K562 (cell line): ENCODE measurements around the gene SH3TC1. TPM values are rescaled to one million over a fixed set of nuclear protein-coding genes. Genes with fewer than 3 reads are reported as not detected.

Source experiments
- ARNT ChIP-seq, 2 experiments: fragments of 450-650 bp; IDR thresholded peaks; 2 replicates each; pipeline ENCODE4 v1.6.1; 2016; ENCODE audit warnings: mild to moderate bottlenecking in 1 of 2
- ATF1 ChIP-seq, 2 experiments: fragments of 450-650 bp in 1 of 2; IDR thresholded peaks; 2 replicates each; pipeline ENCODE4 v1.6.1; 2016; ENCODE audit warnings: missing compliant biosample characterization in 1 of 2, missing genetic modification characterization in 1 of 2
- KHSRP ChIP-seq: fragments of 450-650 bp; IDR thresholded peaks from 2 replicates; pipeline ENCODE4 v1.6.1; 2017
- MED1 ChIP-seq: sonication (generic); formaldehyde crosslinking; IDR thresholded peaks from 2 replicates; pipeline ENCODE4 v1.8.1; 2023; ENCODE audit warnings: missing genetic modification reagents, borderline replicate concordance
- MTF1 ChIP-seq: fragments of 250-450 bp; sonication (Bioruptor Pico); IDR thresholded peaks from 2 replicates; pipeline ENCODE4 v1.9.0; 2021; ENCODE audit warnings: moderate library complexity, mild to moderate bottlenecking, inconsistent platforms, borderline replicate concordance
- ZNF766 ChIP-seq: fragments of 200-800 bp; sonication (Bioruptor generic); conservative IDR thresholded peaks from 2 replicates; pipeline ENCODE4 v1.6.1; 2016; ENCODE audit warnings: missing genetic modification characterization, missing compliant biosample characterization
- ZSCAN29 ChIP-seq: fragments of 450-650 bp; IDR thresholded peaks from 2 replicates; pipeline ENCODE4 v1.6.1; 2017
- polyA plus RNA-seq, 8 experiments: library from polyadenylated mRNA; depleted of rRNA in 4 of 8; stranded (reverse) in 5 of 8; unstranded in 3 of 8; fragments of >200 nt; fragmentation: Nextera tagmentation in 2 of 8; fragmentation: Illumina TruSeq in 1 of 8; extraction: Ambion mirVana in 2 of 8; extraction: Trizol in 1 of 8; gene quantifications; 2 replicates each; pipeline versions ENCODE4 v1.2.1 to v1.2.3, GENCODE V29; 2011 to 2014; ENCODE audit warnings: inconsistent platforms in 1 of 8, missing spikeins in 1 of 8
- total RNA-seq, 7 experiments: library from RNA; depleted of rRNA in 6 of 7; stranded (reverse); fragments of >200 nt in 6 of 7; fragmentation: Illumina TruSeq in 2 of 7; extraction: Trizol in 2 of 7; gene quantifications; 2 replicates each; pipeline versions ENCODE4 v1.2.1 to v1.2.3, GENCODE V29; 2011 to 2021; ENCODE audit warnings: low replicate concordance in 1 of 7
- TF ChIP-seq, protein P1 (sequence below): fragments of 450-650 bp; IDR thresholded peaks from 2 replicates; pipeline ENCODE4 v1.6.1; 2016; ENCODE audit warnings: low read depth, mild to moderate bottlenecking, moderate library complexity
- TF ChIP-seq, protein P2 (sequence below), 2 experiments: fragments of 450-650 bp; IDR thresholded peaks; 2 replicates each; pipeline ENCODE4 v1.6.1; 2016

SH3TC1 gene
- total and polyA plus RNA-seq, 9 of the 15 experiments (the other 6 are each of a cell fraction or from before 2014, with no cell fraction given) = 0.04 to 2.1 (median 0.48) TPM; not detected in 1

DNA sequence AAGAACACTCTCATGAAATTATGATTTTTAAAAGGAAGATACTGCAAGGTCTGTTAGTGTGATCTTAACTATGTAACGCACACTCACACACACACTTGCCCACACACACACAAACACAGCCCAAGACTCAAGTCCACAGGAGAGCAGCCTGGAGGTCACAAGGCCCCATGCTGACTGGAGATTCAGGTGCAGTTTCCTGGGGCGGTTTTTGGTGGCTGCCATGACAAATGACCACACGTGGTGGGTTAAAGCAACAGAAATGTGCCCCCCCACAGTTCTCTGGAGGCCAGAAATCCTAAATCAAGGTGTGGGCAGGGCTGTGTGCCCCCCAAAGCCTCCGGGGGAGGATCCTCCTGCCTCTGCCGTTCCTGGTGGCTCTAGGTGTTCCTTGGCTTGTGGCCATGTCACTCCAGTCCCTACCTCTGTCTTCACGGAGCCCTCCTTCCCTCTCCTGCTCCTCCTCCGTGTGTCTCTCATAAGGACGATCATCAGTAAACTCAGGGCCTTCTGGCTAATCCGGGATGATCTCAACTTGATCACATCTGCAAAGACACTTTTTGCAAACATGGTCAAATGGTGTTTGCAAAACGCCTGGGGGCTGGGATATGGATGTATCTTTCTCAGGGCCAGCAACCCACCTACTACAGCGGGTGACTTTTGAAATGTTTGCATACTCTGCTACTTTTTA is 60.8 kb downstream of the SH3TC1 start (continued):
- TF ChIP-seq, protein P1, sequence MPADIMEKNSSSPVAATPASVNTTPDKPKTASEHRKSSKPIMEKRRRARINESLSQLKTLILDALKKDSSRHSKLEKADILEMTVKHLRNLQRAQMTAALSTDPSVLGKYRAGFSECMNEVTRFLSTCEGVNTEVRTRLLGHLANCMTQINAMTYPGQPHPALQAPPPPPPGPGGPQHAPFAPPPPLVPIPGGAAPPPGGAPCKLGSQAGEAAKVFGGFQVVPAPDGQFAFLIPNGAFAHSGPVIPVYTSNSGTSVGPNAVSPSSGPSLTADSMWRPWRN = no peak
- no peak for TF ChIP-seq MTF1 (CRISPR knock-in tag)
- TF ChIP-seq ZNF766 (CRISPR knock-in tag) = no peak
- no peak for TF ChIP-seq MED1 (CRISPR knock-in tag)
- no peak for TF ChIP-seq ZSCAN29
- TF ChIP-seq, protein P2, sequence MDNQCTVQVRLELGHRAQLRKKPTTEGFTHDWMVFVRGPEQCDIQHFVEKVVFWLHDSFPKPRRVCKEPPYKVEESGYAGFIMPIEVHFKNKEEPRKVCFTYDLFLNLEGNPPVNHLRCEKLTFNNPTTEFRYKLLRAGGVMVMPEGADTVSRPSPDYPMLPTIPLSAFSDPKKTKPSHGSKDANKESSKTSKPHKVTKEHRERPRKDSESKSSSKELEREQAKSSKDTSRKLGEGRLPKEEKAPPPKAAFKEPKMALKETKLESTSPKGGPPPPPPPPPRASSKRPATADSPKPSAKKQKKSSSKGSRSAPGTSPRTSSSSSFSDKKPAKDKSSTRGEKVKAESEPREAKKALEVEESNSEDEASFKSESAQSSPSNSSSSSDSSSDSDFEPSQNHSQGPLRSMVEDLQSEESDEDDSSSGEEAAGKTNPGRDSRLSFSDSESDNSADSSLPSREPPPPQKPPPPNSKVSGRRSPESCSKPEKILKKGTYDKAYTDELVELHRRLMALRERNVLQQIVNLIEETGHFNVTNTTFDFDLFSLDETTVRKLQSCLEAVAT (IDR thresholded peaks at IDR 0.05) = no peak
- no peak for TF ChIP-seq ARNT (IDR thresholded peaks at IDR 0.05)
- TF ChIP-seq ATF1 (CRISPR knock-in tag; IDR thresholded peaks at IDR 0.05) = no peak
- TF ChIP-seq ATF1 (tag; IDR thresholded peaks at IDR 0.05) = no peak
- no peak for TF ChIP-seq KHSRP
- TF ChIP-seq, all 486 proteins: peak for 0
